ENCODE data around the gene ZNF653.

Gene ZNF653

GRCh38 chr19:11513946-11514345, 8.3 kb upstream of the ZNF653 start:
- no peak for DNase-seq

DNA sequence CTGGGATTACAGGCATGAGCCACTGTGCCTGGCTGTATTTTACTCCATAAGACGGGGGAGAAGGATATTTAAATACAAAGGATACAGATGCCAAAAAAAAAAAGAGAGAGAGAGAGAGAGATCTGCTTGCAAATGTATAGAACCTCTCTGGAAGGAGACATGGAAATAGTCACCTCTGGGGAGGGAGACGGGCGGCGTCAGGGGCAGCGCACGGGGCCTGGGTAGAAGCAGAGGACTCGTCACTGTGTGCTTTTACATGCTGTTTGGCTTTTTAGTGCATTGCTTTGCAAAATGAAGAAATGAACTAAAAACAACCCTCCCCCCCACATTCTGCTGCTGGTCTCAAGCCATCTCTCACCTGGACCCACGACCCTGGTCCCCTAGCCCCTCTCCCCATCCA, 4.8 kb upstream of the ZNF653 start:
- DNase-seq = no peak

- DNase-seq = no peak
Measured at GRCh38 chr19:11507370-11508078, 1.9 kb upstream of the ZNF653 start.

- no peak for DNase-seq
Measured at GRCh38 chr19:11506967-11507366, 1.3 kb upstream of the ZNF653 start.

GRCh38 chr19:11506101-11506555, 489 bp upstream of the ZNF653 start:
- DNase-seq = no peak

DNA sequence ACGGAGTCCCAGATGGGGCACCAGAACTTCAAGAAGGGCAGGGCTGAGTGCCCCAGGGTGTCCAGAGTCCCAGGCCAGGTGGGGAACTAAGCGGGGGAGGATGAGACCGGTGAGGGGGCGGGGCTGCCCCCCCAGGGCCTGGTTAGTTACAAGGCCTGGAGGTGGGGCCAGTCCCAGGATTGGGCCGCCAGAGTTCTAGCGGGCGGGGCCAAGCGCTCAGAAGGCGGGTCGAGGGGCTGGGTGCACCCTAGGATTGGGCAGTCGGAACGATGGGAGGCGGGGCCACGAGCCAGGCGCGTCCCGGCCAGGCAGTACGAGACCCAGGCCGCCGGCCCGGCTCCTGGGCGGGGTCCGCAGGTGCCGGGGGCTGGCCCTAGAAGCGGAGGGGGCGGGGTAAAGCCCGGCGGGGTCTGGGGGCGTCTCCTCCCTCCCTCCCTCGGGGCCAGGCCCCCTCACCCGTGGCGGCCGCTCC, 571 bp downstream of the ZNF653 start:
- peak; percentile 93 to 96 (median 94) for DNase-seq

DNA sequence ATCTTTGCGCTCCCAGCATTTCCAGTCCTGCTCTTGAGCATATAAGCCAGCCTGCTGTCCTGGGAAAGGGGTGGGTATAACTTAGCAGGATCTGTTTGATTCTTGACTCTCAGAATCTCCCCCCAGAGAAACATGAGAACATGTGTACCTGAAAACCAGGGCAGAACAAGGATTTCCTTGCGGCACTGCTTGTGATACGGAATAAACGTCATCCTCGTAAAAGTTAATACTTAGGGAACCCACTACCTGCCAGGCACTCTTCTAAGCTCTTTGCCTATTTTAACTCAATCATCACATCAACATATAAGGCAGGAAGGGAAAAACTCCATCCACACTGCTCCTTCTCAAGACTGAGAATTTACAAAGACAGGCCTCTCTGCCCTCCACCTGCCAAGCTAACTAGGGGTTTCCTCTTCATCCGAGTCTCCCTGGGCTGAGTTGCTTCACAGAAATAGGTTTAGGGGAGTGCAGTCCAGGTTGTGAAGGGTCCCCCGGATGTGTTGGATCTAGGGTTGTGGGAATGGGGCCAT, 1.1 kb downstream of the ZNF653 start:
- no peak for DNase-seq

GRCh38 chr19:11499890-11500420, 5.7 kb downstream of the ZNF653 start:
- DNase-seq = no peak

DNA sequence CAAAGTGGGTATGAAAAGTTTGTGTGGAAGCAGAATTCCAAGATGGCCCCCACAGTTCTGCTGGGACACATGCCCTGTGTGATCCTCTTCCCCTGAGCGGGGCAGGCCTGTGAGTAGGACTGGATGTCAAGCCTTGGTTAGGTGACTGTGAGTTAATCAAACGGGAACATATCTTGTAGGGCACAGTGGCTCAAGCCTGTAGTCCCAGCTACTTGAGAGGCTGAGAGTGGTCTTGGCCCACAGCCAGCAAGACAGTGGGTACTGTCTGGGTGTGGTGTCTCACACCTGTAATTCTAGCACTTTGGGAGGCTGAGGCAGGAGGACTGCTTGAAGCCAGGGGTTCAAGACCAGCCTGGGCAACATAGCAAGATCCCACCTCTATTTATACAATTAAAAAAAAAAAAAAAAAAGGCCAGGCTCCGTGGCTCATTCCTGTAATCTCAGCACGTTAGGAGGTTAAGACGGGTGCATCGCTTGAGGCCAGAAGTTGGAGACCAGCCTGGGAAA, 6.4 kb downstream of the ZNF653 start:
- no peak for DNase-seq

GRCh38 chr19:11496391-11497163, 9.1 kb downstream of the ZNF653 start:
- peak in 4 of 5 donors; percentile 45 to 59 (median 50) for DNase-seq

DNA sequence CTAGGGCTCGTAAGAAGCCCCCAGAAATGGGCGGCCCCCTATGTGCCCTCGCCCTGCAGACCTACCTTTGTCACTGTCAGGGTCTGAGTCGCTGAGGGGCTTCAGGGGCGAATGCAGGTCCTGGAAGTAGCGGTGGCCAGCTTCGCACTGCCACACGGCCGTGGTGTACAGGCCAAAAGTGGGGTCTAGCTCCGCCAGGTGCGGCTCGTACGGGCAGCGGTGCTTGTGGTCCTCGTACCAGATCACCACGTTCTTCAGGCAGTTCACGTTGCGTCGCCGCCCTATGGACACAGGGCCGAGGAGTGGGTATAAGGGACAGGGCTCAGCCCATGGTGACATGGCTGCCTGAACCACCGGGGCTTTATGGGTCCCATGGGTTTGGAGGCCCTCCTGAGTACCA, 9.8 kb downstream of the ZNF653 start:
- DNase-seq = no peak

DNA sequence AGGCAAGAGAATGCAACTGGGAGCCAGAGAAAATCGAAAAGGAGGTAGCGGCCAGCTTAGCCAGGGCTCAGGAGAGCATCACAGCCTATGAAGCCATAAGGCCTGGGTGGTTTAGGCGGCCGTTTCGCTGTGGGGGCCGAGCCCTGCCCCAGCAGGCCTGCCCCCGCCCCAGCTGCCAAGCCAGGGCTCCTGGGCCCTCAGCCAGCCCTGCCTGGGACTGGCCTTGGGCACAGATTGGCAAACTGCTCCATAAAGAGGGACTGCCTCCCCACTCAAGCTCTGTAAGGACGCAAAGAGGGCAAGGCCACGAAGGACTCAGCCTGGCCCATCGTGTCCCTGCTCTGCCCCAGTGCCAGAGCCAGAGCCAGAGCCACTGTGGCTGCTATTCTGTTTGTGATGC, 10.2 kb downstream of the ZNF653 start:
- DNase-seq = no peak

- no peak for DNase-seq
Measured at GRCh38 chr19:11494634-11495285, 10.9 kb downstream of the ZNF653 start.

GRCh38 chr19:11489378-11489777, 16.3 kb downstream of the ZNF653 start:
- DNase-seq = no peak

- DNase-seq = no peak
Measured at GRCh38 chr19:11486661-11487503, 18.8 kb downstream of the ZNF653 start.

GRCh38 chr19:11485245-11485837, 20.3 kb downstream of the ZNF653 start:
- DNase-seq = no peak

- DNase-seq = no peak
Measured at GRCh38 chr19:11483366-11484111, 22.1 kb downstream of the ZNF653 start.

DNA sequence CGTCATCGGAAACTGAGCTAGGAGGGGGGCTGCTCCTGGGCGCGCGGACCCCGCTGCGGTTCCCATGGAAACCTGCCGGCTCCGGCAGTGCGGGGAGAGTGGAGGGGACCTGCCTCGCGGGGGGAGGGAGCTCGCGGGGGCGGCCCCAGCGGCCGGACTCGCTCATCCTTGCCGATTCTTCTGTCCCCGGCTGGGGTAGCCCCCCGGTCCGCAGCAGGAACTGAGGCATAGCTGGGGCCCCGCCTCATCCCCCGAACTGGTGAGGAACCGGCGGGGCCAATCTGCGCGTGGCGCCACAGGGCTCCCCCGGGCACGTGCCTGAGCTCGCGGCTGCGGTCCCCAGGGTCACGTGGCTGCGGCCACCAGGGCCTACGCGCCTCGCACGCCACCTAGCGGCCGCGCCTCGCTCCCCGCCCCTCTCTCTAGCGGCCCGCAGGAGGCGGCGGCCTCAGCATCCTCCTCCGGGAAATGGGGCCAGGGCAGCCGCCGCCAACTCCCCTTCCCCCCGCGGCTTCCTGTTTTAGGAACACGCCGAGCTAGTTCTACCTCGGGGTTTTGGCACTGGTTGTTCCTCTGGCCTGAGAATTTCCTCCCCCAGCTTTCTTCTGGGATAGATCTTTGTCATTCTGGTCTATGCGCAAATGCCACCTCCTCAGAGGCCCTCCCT, 23.1 kb downstream of the ZNF653 start:
- DNase-seq = peak; percentile 75 to 91 (median 80)

DNA sequence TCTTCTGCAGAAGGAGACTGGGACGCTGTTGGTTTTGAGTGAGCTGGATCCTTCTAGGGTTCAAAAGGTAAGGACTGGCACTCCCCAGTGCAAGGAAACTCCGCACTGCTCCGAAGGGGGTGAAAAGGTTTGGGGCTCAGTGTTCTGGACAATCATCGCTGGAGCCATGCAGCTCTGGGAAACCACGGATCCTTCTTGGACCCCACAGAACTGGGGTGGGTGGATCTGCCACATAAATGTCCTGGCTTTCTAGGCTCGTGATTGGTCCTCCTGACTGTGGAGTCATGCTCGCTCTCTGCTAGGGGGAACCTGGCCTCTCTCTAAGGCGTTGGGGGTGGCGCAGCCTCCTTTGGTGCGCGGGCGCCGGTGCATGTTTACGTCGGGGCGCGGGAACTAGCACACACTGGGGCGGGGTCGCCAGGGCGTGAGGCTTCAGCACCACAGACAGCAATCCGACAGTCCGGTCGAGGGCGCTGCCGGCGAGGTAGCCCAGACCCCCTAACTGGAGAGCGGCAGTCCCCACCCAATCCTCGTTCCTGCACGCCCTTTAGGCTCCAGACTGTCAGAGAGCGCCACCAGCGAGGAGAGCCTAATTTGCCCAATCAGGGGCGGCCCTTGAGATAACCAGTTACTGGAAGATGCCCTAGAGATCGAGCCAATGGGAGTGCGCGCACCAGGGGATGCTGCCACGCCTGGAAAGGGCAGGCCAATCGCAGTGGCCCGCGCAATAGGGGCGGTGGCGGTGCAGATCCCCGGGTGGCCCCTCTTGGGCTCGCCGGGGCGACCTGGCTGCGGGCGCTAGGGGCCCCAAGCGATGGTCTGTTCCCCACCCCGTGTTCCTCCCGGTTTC, 23.9 kb downstream of the ZNF653 start:
- peak in 4 of 5 donors; percentile 30 to 77 (median 42) for DNase-seq

All from T-helper 1 cell (primary cell).